K562 (cell line): Measurements from ENCODE around the gene SRSF9. TPM values are rescaled to one million over a fixed set of nuclear protein-coding genes. Genes with fewer than 3 reads are reported as not detected.

Source experiments
- ATAC-seq: fragments of 200-7000 bp; cut with Tn5 transposase; 3 replicates; pipeline ENCODE4 v1.9.1; 2020; ENCODE audit warnings: moderate library complexity
- BruUV-seq: library from RNA; stranded (reverse); fragments of 400-500 nt; replicated peaks from 2 replicates; lab custom pipeline; 2021; lab: Mats Ljungman, UMichigan
- CTCF ChIA-PET: fragments of 300-600 bp; formaldehyde crosslinking; extraction: SDS; loops from one replicate; lab custom pipeline; 2021; ENCODE audit warnings: low intra/inter-chr PET ratio; lab: Yijun Ruan, JAX
- POLR2A ChIA-PET: fragments of 300-600, 350-650 bp; sonication (Branson Sonifier 250); formaldehyde crosslinking; extraction: SDS; loops from one replicate; lab custom pipeline; 2021; ENCODE audit warnings: antibody characterized with exemption, inconsistent platforms; lab: Yijun Ruan, JAX
- DNase-seq, 4 experiments: peaks; one replicate each; pipeline versions ENCODE4 v3.0.0 to v3.0.0-alpha.2; 2011 to 2018; ENCODE audit warnings: low spot score in 3 of 4, mixed read lengths in 3 of 4; ENCODE audit errors: extremely low read depth in 1 of 4
- FAIRE-seq: peaks from 2 replicates; lab custom pipeline; 2011; peaks lifted over from hg19 to GRCh38; lab: Jason Lieb, UNC
- H2AFZ ChIP-seq: 2 replicates; pipeline ENCODE4 v1.6.0; 2011; ENCODE audit warnings: low read depth, low read length, control low read depth, inconsistent platforms
- H3K27ac ChIP-seq: fragments of 200-600 bp; 3 replicates; pipeline ENCODE4 v1.8.0; 2011; ENCODE audit warnings: low read depth, mild to moderate bottlenecking, control low read depth, inconsistent platforms, low read length, moderate library complexity, mixed read lengths; ENCODE audit errors: extremely low read depth
- H3K27me3 ChIP-seq, 2 experiments: fragments of 300-600 bp in 1 of 2; 2 replicates in 1 of 2; 3 replicates in 1 of 2; pipeline versions ENCODE4 v1.6.0 to v1.8.0; 2011; ENCODE audit warnings: inconsistent platforms in 2 of 2, low read length in 2 of 2, mild to moderate bottlenecking in 1 of 2, mixed read lengths in 1 of 2, moderate library complexity in 1 of 2; ENCODE audit not compliant: control insufficient read depth in 2 of 2, insufficient read depth in 2 of 2
- H3K36me3 ChIP-seq: fragments of 300-600 bp; 3 replicates; pipeline ENCODE4 v1.8.0; 2011; ENCODE audit warnings: mild to moderate bottlenecking, low read length, inconsistent platforms; ENCODE audit not compliant: control insufficient read depth, insufficient read depth
- H3K4me1 ChIP-seq, 2 experiments: fragments of 200-600 bp in 1 of 2; replicated peaks in 1 of 2; 2 replicates in 1 of 2; 3 replicates in 1 of 2; pipeline versions ENCODE4 v1.5.1 to v1.8.0; 2011; ENCODE audit warnings: inconsistent platforms in 2 of 2, low read length in 2 of 2, mild to moderate bottlenecking in 1 of 2, mixed read lengths in 1 of 2, moderate library complexity in 1 of 2; ENCODE audit not compliant: control insufficient read depth in 2 of 2, insufficient read depth in 2 of 2
- H3K4me2 ChIP-seq: 2 replicates; pipeline ENCODE4 v1.6.1; 2011; ENCODE audit warnings: low read length, control low read depth, inconsistent platforms, mixed read lengths; ENCODE audit not compliant: insufficient read depth
- H3K4me3 ChIP-seq: fragments of 200-600 bp; sonication (generic), shearing (Covaris generic); 2 replicates; pipeline ENCODE4 v1.5.1; 2016; ENCODE audit warnings: control low read depth, inconsistent platforms
- H3K79me2 ChIP-seq: fragments of 200-600 bp; 3 replicates; pipeline ENCODE4 v1.8.0; 2011; ENCODE audit warnings: low read length, inconsistent platforms; ENCODE audit not compliant: control insufficient read depth, insufficient read depth
- H3K9ac ChIP-seq, 2 experiments: 2 replicates each; pipeline versions ENCODE4 v1.6.0 to v1.6.1; 2011; ENCODE audit warnings: low read depth in 2 of 2, low read length in 2 of 2, control low read depth in 1 of 2, inconsistent platforms in 1 of 2, mild to moderate bottlenecking in 1 of 2, mixed read lengths in 1 of 2; ENCODE audit not compliant: insufficient read depth in 1 of 2
- H3K9me1 ChIP-seq: one replicate; pipeline ENCODE4 v1.6.0; 2011; ENCODE audit warnings: inconsistent platforms, mild to moderate bottlenecking, low read length, moderate library complexity; ENCODE audit not compliant: control insufficient read depth, insufficient read depth
- H3K9me3 ChIP-seq: replicated peaks from 2 replicates; pipeline ENCODE4 v1.5.1; 2011; ENCODE audit warnings: low read depth, low read length, inconsistent platforms; ENCODE audit not compliant: control insufficient read depth, insufficient read depth
- H4K20me1 ChIP-seq: replicated peaks from 2 replicates; pipeline ENCODE4 v1.6.1; 2011; ENCODE audit warnings: low read length, inconsistent platforms, mixed read lengths; ENCODE audit not compliant: control insufficient read depth, insufficient read depth
- HLTF ChIP-seq: fragments of 450-650 bp; IDR thresholded peaks from 2 replicates; pipeline ENCODE4 v1.6.1; 2016
- ILF3 ChIP-seq: fragments of 450-650 bp; IDR thresholded peaks from 2 replicates; pipeline ENCODE4 v1.6.1; 2018; ENCODE audit warnings: antibody characterized with exemption, mild to moderate bottlenecking, moderate library complexity, borderline replicate concordance
- KLF1 ChIP-seq: fragments of 450-650 bp; IDR thresholded peaks from 2 replicates; pipeline ENCODE4 v1.6.1; 2016; ENCODE audit warnings: missing genetic modification characterization, missing compliant biosample characterization
- MBD2 ChIP-seq: sonication (generic); IDR thresholded peaks from 2 replicates; pipeline ENCODE4 v1.6.1; 2016; ENCODE audit warnings: low read depth, borderline replicate concordance
- MYNN ChIP-seq, 2 experiments: sonication (generic); formaldehyde crosslinking in 1 of 2; IDR thresholded peaks; 2 replicates each; pipeline versions ENCODE4 v1.5.0 to v1.6.1; 2016 to 2020; ENCODE audit warnings: antibody characterized with exemption in 1 of 2, missing genetic modification reagents in 1 of 2
- NCOR1 ChIP-seq: fragments of 450-650 bp; IDR thresholded peaks from 2 replicates; pipeline ENCODE4 v1.6.1; 2016; ENCODE audit warnings: mild to moderate bottlenecking, moderate library complexity
- RHOXF2B ChIP-seq: fragments of 250-450 bp; sonication (Bioruptor Pico); conservative IDR thresholded peaks from 2 replicates; pipeline ENCODE4 v1.5.1; 2021
- STAT6 ChIP-seq: sonication (generic); formaldehyde crosslinking; IDR thresholded peaks from 2 replicates; pipeline ENCODE4 v1.8.1; 2023; ENCODE audit warnings: mild to moderate bottlenecking, missing genetic modification reagents
- ZNF395 ChIP-seq: fragments of 200-800 bp; sonication (Bioruptor generic); IDR thresholded peaks from 2 replicates; pipeline ENCODE4 v1.6.1; 2017; ENCODE audit warnings: missing genetic modification characterization, missing compliant biosample characterization
- ZNF407 ChIP-seq: fragments of 450-650 bp; IDR thresholded peaks from 2 replicates; pipeline ENCODE4 v1.6.1; 2016; ENCODE audit warnings: low read depth
- ZNF445 ChIP-seq: fragments of 250-450 bp; sonication (Bioruptor Pico); IDR thresholded peaks from 2 replicates; pipeline ENCODE4 v1.4.0; 2020; ENCODE audit warnings: low read depth, mild to moderate bottlenecking, moderate library complexity
- WGBS: fragments of 100-300 bp; shearing (Covaris generic); methylation state at CpG from one replicate; pipeline ENCODE4 v1.1.6; 2016; ENCODE audit warnings: low coverage, mixed read lengths; ENCODE audit not compliant: insufficient coverage; ENCODE audit errors: missing lambda C conversion rate; 5-methylcytosine and 5-hydroxymethylcytosine counted together
- in situ Hi-C: fragments of 300-500 bp; cut with MboI; formaldehyde crosslinking; loops from 4 replicates; pipeline ENCODE4 v1.15.0; 2018; ENCODE audit warnings: inconsistent platforms, mixed read lengths
- intact Hi-C: fragments of 100-400 bp; cut with micrococcal nuclease; formaldehyde crosslinking; loops from 2 replicates; pipeline ENCODE4 v1.14.2; 2022
- polyA plus RNA-seq, 8 experiments: library from polyadenylated mRNA; depleted of rRNA in 4 of 8; stranded (reverse) in 5 of 8; unstranded in 3 of 8; fragments of >200 nt; fragmentation: Nextera tagmentation in 2 of 8; fragmentation: Illumina TruSeq in 1 of 8; extraction: Ambion mirVana in 2 of 8; extraction: Trizol in 1 of 8; gene quantifications; 2 replicates each; pipeline versions ENCODE4 v1.2.1 to v1.2.3, GENCODE V29; 2011 to 2014; ENCODE audit warnings: inconsistent platforms in 1 of 8, missing spikeins in 1 of 8
- total RNA-seq, 7 experiments: library from RNA; depleted of rRNA in 6 of 7; stranded (reverse); fragments of >200 nt in 6 of 7; fragmentation: Illumina TruSeq in 2 of 7; extraction: Trizol in 2 of 7; gene quantifications; 2 replicates each; pipeline versions ENCODE4 v1.2.1 to v1.2.3, GENCODE V29; 2011 to 2021; ENCODE audit warnings: low replicate concordance in 1 of 7

The SRSF9 gene
- total and polyA plus RNA-seq, 9 of the 15 experiments (the other 6 are each of a cell fraction or from before 2014, with no cell fraction given), result 40.3 to 291 (median 230) TPM

- CTCF ChIA-PET, result no interaction called here
- H2AFZ ChIP-seq, result 0 out of 2 replicates have a peak overlapping the region, but pooled peaks have one; percentile 31
- POLR2A ChIA-PET, result no interaction called here
- TF ChIP-seq ZNF407 (no peak), STAT6 (CRISPR knock-in tag) (no peak), ZNF445 (CRISPR knock-in tag) (no peak), ZNF395 (no peak), MYNN (IDR thresholded peaks at IDR 0.05) (no peak), MYNN (CRISPR knock-in tag; IDR thresholded peaks at IDR 0.05) (no peak), HLTF (no peak), MBD2 (no peak), ILF3 (no peak), NCOR1 (no peak), RHOXF2B (no peak), KLF1 (tag) (no peak)
Observed at GRCh38 chr12:120425797-120426196, 43.8 kb downstream of the SRSF9 start.

More at GRCh38 chr12:120425797-120426196, 43.8 kb downstream of the SRSF9 start:
- Histone ChIP-seq H3K79me2 (no peaks in the 10 kb centered on the region), H3K4me1 (peaks cover 0 to 5% of the 10 kb centered on the region in 2 experiments; a peak in 2 of 5 replicates), H3K9me3 (no peaks in the 10 kb centered on the region; the same call in 1 of the 2 replicates), H3K9me1 (no peaks in the 10 kb centered on the region), H4K20me1 (0 out of 2 replicates have a peak, but pooled peaks cover 3% of the 10 kb centered on the region), H3K27ac (no peak overlapping the region), H3K36me3 (no peaks in the 10 kb centered on the region), H3K27me3 (peaks cover 14 to 20% of the 10 kb centered on the region in 2 experiments; a peak in 3 of 5 replicates), H3K9ac (no peak overlapping the region; a peak in 1 of 4 replicates), H3K4me2 (no peak overlapping the region), H3K4me3 (no peak overlapping the region)
- no peak for FAIRE-seq
- WGBS, result 14% methylated on average over 3 of the region's 3 CpGs
- no peak for DNase-seq
- no TSS peak for BruUV-seq
- in situ Hi-C loops (no loop called here), intact Hi-C loops (no loop called here)
- ATAC-seq, result no peak
